Activated T-helper 2 cell treated with anti-CD3 and anti-CD28 coated beads, Interferon-gamma antibody, Interleukin-2, Interleukin-4, amounts not matched to agents 10 μg/mL and 5 μg/mL and 100 μg/mL, durations not matched to agents 14 hours and 24 hours and 36 hours (primary cell): Measurements from ENCODE around the gene PGLYRP1. TPM values are rescaled to one million over a fixed set of nuclear protein-coding genes. Genes with fewer than 3 reads are reported as not detected.

ENCODE experiments used
- DNase-seq: peaks from one replicate; pipeline ENCODE4 v3.0.0; 2021; ENCODE audit warnings: low spot score
- H3K27ac Mint-ChIP-seq: one replicate; pipeline ENCODE4 v1.8.0; 2021; ENCODE audit warnings: mixed read lengths
- H3K27me3 Mint-ChIP-seq: one replicate; pipeline ENCODE4 v1.8.0; 2021; ENCODE audit warnings: low read depth, mixed read lengths
- H3K36me3 Mint-ChIP-seq: one replicate; pipeline ENCODE4 v1.8.0; 2021; ENCODE audit warnings: low read depth, mixed read lengths
- H3K4me1 Mint-ChIP-seq: one replicate; pipeline ENCODE4 v1.8.0; 2021; ENCODE audit warnings: low read depth, mixed read lengths
- H3K4me3 Mint-ChIP-seq: one replicate; pipeline ENCODE4 v1.8.0; 2021; ENCODE audit warnings: low read depth, mild to moderate bottlenecking, moderate library complexity, mixed read lengths
- H3K9me3 Mint-ChIP-seq: one replicate; pipeline ENCODE4 v1.8.0; 2021; ENCODE audit warnings: mixed read lengths
- intact Hi-C: fragments of 100-400 bp; cut with micrococcal nuclease; formaldehyde crosslinking; loops from one replicate; pipeline ENCODE4 v1.15.1; 2023
- total RNA-seq: library from RNA; stranded (reverse); gene quantifications from 2 replicates; pipeline ENCODE4 v1.2.3, GENCODE V29; 2022

PGLYRP1 gene
- total RNA-seq, 1 donor from 2014 or later = not detected

- H3K9me3 Mint-ChIP-seq = no peaks in the 10 kb centered on the region
- H3K36me3 Mint-ChIP-seq = no peaks in the 10 kb centered on the region
- intact Hi-C loops = no loop called here
- DNase-seq = no peak
- no peaks in the 10 kb centered on the region for H3K4me1 Mint-ChIP-seq
- H3K27ac Mint-ChIP-seq = no peak overlapping the region
- no peak overlapping the region for H3K4me3 Mint-ChIP-seq
- peaks cover 15% of the 10 kb centered on the region for H3K27me3 Mint-ChIP-seq
These were observed 32.6 kb downstream of the PGLYRP1 start for GRCh38 chr19:45990113-45990728.

- peaks cover 19% of the 10 kb centered on the region for H3K27me3 Mint-ChIP-seq
- H3K27ac Mint-ChIP-seq = no peak overlapping the region
- DNase-seq = no peak
- H3K4me3 Mint-ChIP-seq = no peak overlapping the region
- intact Hi-C loops = no loop called here
- H3K36me3 Mint-ChIP-seq = no peaks in the 10 kb centered on the region
- H3K9me3 Mint-ChIP-seq = no peaks in the 10 kb centered on the region
- H3K4me1 Mint-ChIP-seq = no peaks in the 10 kb centered on the region
These were observed 37.5 kb downstream of the PGLYRP1 start for GRCh38 chr19:45985321-45985720.

- DNase-seq = no peak
- H3K4me3 Mint-ChIP-seq = no peak overlapping the region
- H3K27ac Mint-ChIP-seq = no peak overlapping the region
- intact Hi-C loops = no loop called here
- no peaks in the 10 kb centered on the region for H3K36me3 Mint-ChIP-seq
- H3K9me3 Mint-ChIP-seq = no peaks in the 10 kb centered on the region
- no peaks in the 10 kb centered on the region for H3K4me1 Mint-ChIP-seq
- H3K27me3 Mint-ChIP-seq = peaks cover 19% of the 10 kb centered on the region
These were observed 41.5 kb downstream of the PGLYRP1 start for GRCh38 chr19:45981350-45981749.

- H3K27me3 Mint-ChIP-seq = peaks cover 33% of the 10 kb centered on the region
- H3K27ac Mint-ChIP-seq = no peak overlapping the region
- H3K4me3 Mint-ChIP-seq = no peak overlapping the region
- no peaks in the 10 kb centered on the region for H3K4me1 Mint-ChIP-seq
- no peak for DNase-seq
- no peaks in the 10 kb centered on the region for H3K36me3 Mint-ChIP-seq
- H3K9me3 Mint-ChIP-seq = no peaks in the 10 kb centered on the region
- intact Hi-C loops = no loop called here
These were observed 44.7 kb downstream of the PGLYRP1 start for GRCh38 chr19:45978156-45978555.

- Mint-ChIP-seq H3K27ac (no peak overlapping the region), H3K36me3 (no peaks in the 10 kb centered on the region), H3K4me1 (peaks cover 12% of the 10 kb centered on the region), H3K4me3 (no peak overlapping the region), H3K9me3 (no peaks in the 10 kb centered on the region), H3K27me3 (peaks cover 46% of the 10 kb centered on the region)
- intact Hi-C loops = no loop called here
- no peak for DNase-seq
These were observed 46.7 kb downstream of the PGLYRP1 start for GRCh38 chr19:45976178-45976577.

GRCh38 chr19:45975306-45976070 lies 47.4 kb downstream of the PGLYRP1 start:
- no peaks in the 10 kb centered on the region for H3K36me3 Mint-ChIP-seq
- no peaks in the 10 kb centered on the region for H3K9me3 Mint-ChIP-seq
- no peak for DNase-seq
- intact Hi-C loops = no loop called here
- H3K27me3 Mint-ChIP-seq = peaks cover 48% of the 10 kb centered on the region
- no peak overlapping the region for H3K27ac Mint-ChIP-seq
- peaks cover 14% of the 10 kb centered on the region for H3K4me1 Mint-ChIP-seq
- H3K4me3 Mint-ChIP-seq = no peak overlapping the region

- H3K27me3 Mint-ChIP-seq = peaks cover 58% of the 10 kb centered on the region
- H3K27ac Mint-ChIP-seq = no peak within 1 kb of the TSS
These were observed 49.1 kb downstream of the PGLYRP1 start, which contains the start of gene NOVA2 for GRCh38 chr19:45973553-45974338. Gene NOVA2 (minus strand): TSS chr19:45973865. CDS start chr19:45973351, 514 bp downstream.

GRCh38 chr19:45972947-45973540 lies 49.8 kb downstream of the PGLYRP1 start:
- intact Hi-C loops = no loop called here
- Mint-ChIP-seq H3K9me3 (no peaks in the 10 kb centered on the region), H3K36me3 (no peaks in the 10 kb centered on the region), H3K27me3 (peaks cover 61% of the 10 kb centered on the region), H3K27ac (no peak overlapping the region), H3K4me3 (no peak overlapping the region), H3K4me1 (peaks cover 14% of the 10 kb centered on the region)
- DNase-seq = no peak

More at GRCh38 chr19:45973553-45974338, 49.1 kb downstream of the PGLYRP1 start, which contains the start of gene NOVA2:
- no peaks in the 10 kb centered on the region for H3K36me3 Mint-ChIP-seq
- intact Hi-C loops = no loop called here
- no peaks in the 10 kb centered on the region for H3K9me3 Mint-ChIP-seq
- H3K4me1 Mint-ChIP-seq = peaks cover 14% of the 10 kb centered on the region
- DNase-seq = peak; percentile 38
- no peak within 1 kb of the TSS for H3K4me3 Mint-ChIP-seq

- Mint-ChIP-seq H3K27me3 (peaks cover 58% of the 10 kb centered on the region), H3K4me3 (no peak overlapping the region)
- intact Hi-C loops = no loop called here
These were observed 50.5 kb downstream of the PGLYRP1 start for GRCh38 chr19:45972081-45972946.

GRCh38 chr19:45971260-45971902 lies 51.5 kb downstream of the PGLYRP1 start:
- Mint-ChIP-seq H3K4me3 (no peak overlapping the region), H3K27ac (no peak overlapping the region), H3K27me3 (peaks cover 54% of the 10 kb centered on the region), H3K4me1 (peaks cover 14% of the 10 kb centered on the region), H3K36me3 (no peaks in the 10 kb centered on the region), H3K9me3 (no peaks in the 10 kb centered on the region)
- DNase-seq = no peak
- intact Hi-C loops = loop anchor here (2.0 kb wide), 1 partner anchor 19 kb away; no protein-coding TSS in a partner anchor

More at GRCh38 chr19:45972081-45972946, 50.5 kb downstream of the PGLYRP1 start:
- Mint-ChIP-seq H3K27ac (no peak overlapping the region), H3K9me3 (no peaks in the 10 kb centered on the region), H3K36me3 (no peaks in the 10 kb centered on the region), H3K4me1 (peaks cover 14% of the 10 kb centered on the region)
- peak; percentile 11 for DNase-seq

- H3K27me3 Mint-ChIP-seq = peaks cover 46% of the 10 kb centered on the region
These were observed 53.2 kb downstream of the PGLYRP1 start for GRCh38 chr19:45969676-45970075.

More at GRCh38 chr19:45969676-45970075, 53.2 kb downstream of the PGLYRP1 start:
- peaks cover 14% of the 10 kb centered on the region for H3K4me1 Mint-ChIP-seq
- H3K9me3 Mint-ChIP-seq = no peaks in the 10 kb centered on the region
- no peaks in the 10 kb centered on the region for H3K36me3 Mint-ChIP-seq
- intact Hi-C loops = loop anchor here (2.0 kb wide), 1 partner anchor 17 kb away; no protein-coding TSS in a partner anchor
- DNase-seq = no peak
- no peak overlapping the region for H3K4me3 Mint-ChIP-seq
- no peak overlapping the region for H3K27ac Mint-ChIP-seq
